Natural killer cell treated with Interleukin-12 subunit alpha and Interleukin-12 subunit beta and Interleukin-15 and Interleukin-18, amount 100 ng/mL, for 72 hours (primary cell): ENCODE data around the gene ROBO1. TPM values are rescaled to one million over a fixed set of nuclear protein-coding genes. Genes with fewer than 3 reads are reported as not detected.
"Not testable (repeated sequence)": the region's sequence is repeated elsewhere in the genome, so short reads cannot be mapped to it uniquely, and the experiment has no call there.

ENCODE experiments used
- ATAC-seq, 2 donors: fragments of 150-1000 bp; cut with Tn5 transposase in 1 of 2; sonication (Bioruptor Pico), chemical (Tn5 transposase) in 1 of 2; 2 replicates each; pipeline ENCODE4 v1.10.0; 2021
- DNase-seq: peaks from one replicate; pipeline ENCODE4 v3.0.0; 2022; ENCODE audit warnings: low spot score
- H3K27ac Mint-ChIP-seq, 2 donors: 1 replicate in 1 of 2; 2 replicates in 1 of 2; pipeline ENCODE4 v1.8.0; 2022; ENCODE audit warnings: mixed read lengths in 2 of 2, mild to moderate bottlenecking in 1 of 2, moderate library complexity in 1 of 2
- H3K27me3 Mint-ChIP-seq, 2 donors: 1 replicate in 1 of 2; 2 replicates in 1 of 2; pipeline ENCODE4 v1.8.0; 2022; ENCODE audit warnings: mixed read lengths in 2 of 2
- H3K36me3 Mint-ChIP-seq: one replicate; pipeline ENCODE4 v1.8.0; 2022; ENCODE audit warnings: mixed read lengths
- H3K4me1 Mint-ChIP-seq, 2 donors: 1 replicate in 1 of 2; 2 replicates in 1 of 2; pipeline ENCODE4 v1.8.0; 2022; ENCODE audit warnings: low read depth in 2 of 2, mixed read lengths in 2 of 2, mild to moderate bottlenecking in 1 of 2
- H3K4me3 Mint-ChIP-seq: one replicate; pipeline ENCODE4 v1.8.0; 2022; ENCODE audit warnings: mixed read lengths
- H3K9me3 Mint-ChIP-seq: 2 replicates; pipeline ENCODE4 v1.8.0; 2022; ENCODE audit warnings: mixed read lengths
- total RNA-seq, 2 donors: library from RNA; stranded (reverse); gene quantifications; one replicate each; pipeline ENCODE4 v1.2.3, GENCODE V29; 2022

ROBO1 gene
- total RNA-seq, 2 donors from 2014 or later = 0.05 TPM; not detected in 1

DNA sequence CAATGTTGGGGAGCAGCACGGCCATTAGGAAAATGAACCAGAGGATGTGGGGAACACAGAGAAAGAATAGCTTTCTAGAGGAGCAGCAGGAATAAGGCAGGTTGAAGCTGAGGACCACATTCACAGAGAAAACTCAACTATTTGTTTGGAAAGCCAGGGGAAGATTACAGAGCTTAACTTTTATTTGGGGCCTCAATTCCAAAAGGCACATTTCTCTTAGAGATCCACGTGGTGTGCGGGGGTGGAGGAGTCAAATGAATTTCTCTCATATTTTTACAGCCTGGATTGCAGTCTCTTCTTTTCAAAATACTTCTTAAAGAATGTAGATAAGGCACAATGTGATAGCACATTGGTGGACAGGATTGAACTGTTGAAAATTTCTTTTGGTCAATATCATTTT, 253.7 kb downstream of the ROBO1 start:
- H3K27ac Mint-ChIP-seq = no peak overlapping the region

DNA sequence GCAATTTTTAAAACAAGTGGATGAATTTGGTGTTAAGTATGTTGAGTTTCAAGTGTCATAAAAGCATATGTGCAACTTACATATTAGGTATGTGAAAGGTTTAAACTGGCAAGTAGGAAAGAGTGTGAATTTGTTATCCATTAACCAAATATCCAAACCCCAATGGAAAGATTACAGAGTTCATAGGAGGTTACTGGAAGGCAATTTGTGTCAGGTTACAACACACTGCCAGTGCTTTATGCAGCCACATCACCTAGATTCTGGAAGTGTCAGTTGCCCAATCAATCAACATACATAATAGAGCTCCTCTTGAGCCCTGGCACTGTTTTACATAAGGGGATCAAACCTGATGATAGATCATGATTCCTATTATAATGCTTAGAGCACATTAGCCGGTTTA, 261.0 kb downstream of the ROBO1 start:
- Mint-ChIP-seq H3K4me3 (no peak overlapping the region), H3K9me3 (peaks cover 2% of the 10 kb centered on the region), H3K36me3 (peaks cover 9% of the 10 kb centered on the region), H3K27me3 (no peaks in the 10 kb centered on the region), H3K27ac (no peak overlapping the region), H3K4me1 (no peaks in the 10 kb centered on the region)
- DNase-seq (no peak), ATAC-seq (no peak)

More for the DNA sequence above, 253.7 kb downstream of the ROBO1 start:
- H3K9me3 Mint-ChIP-seq = no peaks in the 10 kb centered on the region
- ATAC-seq = no peak
- H3K4me1 Mint-ChIP-seq = no peaks in the 10 kb centered on the region
- no peak overlapping the region for H3K4me3 Mint-ChIP-seq
- H3K36me3 Mint-ChIP-seq = no peaks in the 10 kb centered on the region
- DNase-seq = no peak
- no peaks in the 10 kb centered on the region for H3K27me3 Mint-ChIP-seq

DNA sequence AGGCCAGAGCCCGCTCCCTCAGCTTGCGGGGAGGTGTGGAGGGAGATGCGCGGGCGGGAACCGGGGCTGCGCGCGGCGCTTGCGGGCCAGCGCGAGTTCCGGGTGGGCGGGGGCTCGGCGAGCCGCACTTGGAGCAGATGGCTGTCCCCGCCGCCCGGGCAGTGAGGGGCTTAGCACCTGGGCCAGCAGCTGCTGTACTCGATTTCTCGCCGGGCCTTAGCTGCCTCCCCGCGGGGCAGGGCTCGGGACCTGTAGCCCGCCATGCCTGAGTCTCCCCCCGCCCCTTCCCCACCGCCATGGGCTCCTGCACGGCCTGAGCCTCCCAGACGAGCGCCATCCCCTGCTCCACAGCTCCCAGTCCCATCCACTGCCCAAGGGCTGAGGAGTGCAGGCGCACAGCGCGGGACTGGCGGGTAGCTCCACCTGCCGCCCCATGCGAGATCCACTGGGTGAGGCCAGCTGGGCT, 265.5 kb downstream of the ROBO1 start:
- not testable (repeated sequence) for H3K9me3 Mint-ChIP-seq

DNA sequence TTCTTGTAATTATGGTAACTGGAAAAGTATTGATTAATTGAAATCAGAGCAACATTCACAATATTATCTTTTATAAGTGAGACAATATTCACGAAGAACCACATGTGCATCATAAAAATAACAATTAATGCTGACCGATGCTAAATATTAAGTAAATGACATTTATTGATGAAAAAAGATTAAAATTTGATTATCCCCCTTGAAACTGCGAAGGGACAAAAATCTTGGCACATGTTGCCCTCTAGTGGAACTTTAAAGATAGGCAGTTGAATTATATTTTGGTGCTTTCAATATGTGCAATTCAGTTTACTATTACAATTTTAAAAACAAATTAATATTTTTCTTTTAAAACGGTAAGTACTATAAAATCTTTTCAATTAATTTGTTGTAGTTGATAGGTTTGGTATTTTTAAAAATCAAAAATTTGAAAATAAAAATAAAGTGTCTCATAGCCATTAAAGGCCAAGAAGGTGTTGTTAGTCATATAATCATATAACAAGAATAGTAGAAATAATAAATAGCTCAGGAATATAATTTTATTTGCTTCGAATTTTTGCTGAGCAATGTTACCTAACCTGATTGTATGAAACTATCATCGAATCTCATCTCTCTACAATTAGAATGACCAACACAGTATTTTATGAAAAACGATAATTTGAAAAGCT, 270.2 kb downstream of the ROBO1 start:
- ATAC-seq (no peak), DNase-seq (no peak)
- peaks cover 3% of the 10 kb centered on the region for H3K9me3 Mint-ChIP-seq
- no peaks in the 10 kb centered on the region for H3K4me1 Mint-ChIP-seq
- no peaks in the 10 kb centered on the region for H3K27me3 Mint-ChIP-seq
- H3K27ac Mint-ChIP-seq = no peak overlapping the region
- peaks cover 5% of the 10 kb centered on the region for H3K36me3 Mint-ChIP-seq
- H3K4me3 Mint-ChIP-seq = no peak overlapping the region

More for the DNA sequence above, 265.5 kb downstream of the ROBO1 start:
- H3K4me3 Mint-ChIP-seq, ATAC-seq, H3K4me1 Mint-ChIP-seq, H3K27me3 Mint-ChIP-seq, DNase-seq, H3K27ac Mint-ChIP-seq: not testable (repeated sequence)
- H3K36me3 Mint-ChIP-seq = peaks cover 14% of the 10 kb centered on the region

DNA sequence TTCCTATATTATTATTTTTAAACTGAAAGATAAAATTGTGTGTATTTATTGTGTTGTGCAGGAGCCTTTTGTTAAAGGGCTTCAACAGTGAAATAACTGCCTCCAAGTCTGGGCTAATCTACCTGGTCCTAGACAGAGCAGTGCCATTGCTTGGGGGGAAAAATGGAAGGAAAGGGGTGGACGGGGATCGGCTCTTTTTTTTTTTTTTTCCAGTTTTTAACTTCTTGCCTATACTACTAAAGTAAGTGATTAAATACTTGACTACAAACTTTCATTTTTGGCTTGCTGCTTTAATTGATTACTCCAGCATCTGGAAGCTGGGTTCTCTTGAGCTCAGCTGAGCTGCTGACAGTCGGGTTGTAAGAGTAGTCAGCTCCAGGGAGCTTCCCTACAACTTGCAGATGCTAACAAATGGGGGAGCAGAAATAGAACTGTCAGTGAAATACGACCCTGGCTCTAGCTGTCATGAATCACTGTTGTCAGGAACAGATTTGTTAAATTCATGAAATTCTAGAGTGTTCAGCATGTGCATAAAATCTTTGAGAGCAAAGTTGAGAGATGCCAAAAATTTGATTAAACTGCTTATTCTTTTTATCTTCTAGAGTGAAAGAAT, 276.7 kb downstream of the ROBO1 start:
- Mint-ChIP-seq H3K4me3 (no peak overlapping the region), H3K27ac (no peak overlapping the region), H3K27me3 (no peaks in the 10 kb centered on the region), H3K4me1 (no peaks in the 10 kb centered on the region), H3K9me3 (no peaks in the 10 kb centered on the region), H3K36me3 (no peaks in the 10 kb centered on the region)
- ATAC-seq (no peak), DNase-seq (no peak)

DNA sequence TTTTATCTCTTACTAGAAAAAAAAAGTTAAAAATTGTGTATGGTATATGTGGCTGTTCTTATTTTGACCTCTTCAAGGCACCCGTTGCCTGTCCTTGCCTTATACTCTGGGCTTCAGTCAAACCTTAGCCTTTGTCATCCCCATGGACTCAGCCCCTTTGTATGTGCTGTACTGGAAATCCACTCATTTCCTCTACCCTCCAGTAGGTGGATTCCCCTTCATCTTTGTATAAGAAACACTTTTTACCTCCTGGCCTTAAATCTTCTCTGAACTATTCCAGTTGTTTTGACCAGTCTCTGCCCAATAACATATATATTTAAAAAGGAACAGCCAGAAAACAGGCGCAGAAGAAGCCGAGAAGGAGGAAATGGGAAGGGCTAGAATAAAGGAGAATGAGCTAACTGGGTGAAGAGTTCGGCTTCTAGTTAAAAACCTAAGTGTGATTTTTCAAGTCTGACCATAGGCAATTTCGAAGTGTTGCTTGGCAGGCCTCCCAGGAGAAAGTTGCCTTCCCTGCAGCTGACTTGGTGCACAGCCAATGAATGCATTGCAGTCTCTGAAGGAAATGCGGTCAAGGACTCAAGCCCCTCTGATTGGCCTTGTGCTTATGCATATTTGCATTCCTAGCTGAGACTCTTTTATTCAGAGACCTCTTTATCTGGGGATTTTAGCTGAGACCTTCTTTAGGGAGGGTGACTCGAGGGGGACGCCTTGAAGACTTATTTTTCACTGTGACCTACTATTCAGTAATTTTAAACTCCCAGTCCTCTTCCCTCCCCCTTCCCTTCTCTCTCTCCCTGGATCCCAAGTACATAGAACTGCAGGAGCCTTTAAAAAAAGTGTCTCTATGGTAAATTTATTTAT, 277.4 kb downstream of the ROBO1 start:
- Mint-ChIP-seq H3K4me3 (no peak overlapping the region), H3K27me3 (no peaks in the 10 kb centered on the region), H3K27ac (no peak overlapping the region), H3K9me3 (no peaks in the 10 kb centered on the region), H3K4me1 (no peaks in the 10 kb centered on the region), H3K36me3 (no peaks in the 10 kb centered on the region)
- ATAC-seq = no peak
- no peak for DNase-seq

DNA sequence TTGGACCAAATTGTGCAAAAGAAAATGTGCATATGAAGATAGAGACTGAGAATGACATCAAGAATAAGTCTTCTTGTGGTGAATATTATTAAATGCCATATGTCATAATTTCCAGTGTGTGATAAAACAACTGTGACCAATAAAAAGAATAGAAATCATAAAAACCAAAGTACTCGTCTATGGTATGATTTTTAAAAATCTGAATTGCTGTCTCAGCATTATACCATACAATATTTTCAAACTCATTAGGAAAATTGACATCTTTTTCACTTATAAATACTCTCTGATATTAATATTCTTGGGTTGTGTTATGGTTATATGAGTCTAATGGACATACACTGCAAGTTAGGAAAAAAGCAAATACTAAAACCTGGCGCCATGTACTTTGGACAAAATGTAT, 279.4 kb downstream of the ROBO1 start:
- DNase-seq (no peak), ATAC-seq (no peak)
- Mint-ChIP-seq H3K9me3 (no peaks in the 10 kb centered on the region), H3K36me3 (no peaks in the 10 kb centered on the region), H3K4me1 (no peaks in the 10 kb centered on the region), H3K27ac (no peak overlapping the region), H3K27me3 (no peaks in the 10 kb centered on the region), H3K4me3 (no peak overlapping the region)

DNA sequence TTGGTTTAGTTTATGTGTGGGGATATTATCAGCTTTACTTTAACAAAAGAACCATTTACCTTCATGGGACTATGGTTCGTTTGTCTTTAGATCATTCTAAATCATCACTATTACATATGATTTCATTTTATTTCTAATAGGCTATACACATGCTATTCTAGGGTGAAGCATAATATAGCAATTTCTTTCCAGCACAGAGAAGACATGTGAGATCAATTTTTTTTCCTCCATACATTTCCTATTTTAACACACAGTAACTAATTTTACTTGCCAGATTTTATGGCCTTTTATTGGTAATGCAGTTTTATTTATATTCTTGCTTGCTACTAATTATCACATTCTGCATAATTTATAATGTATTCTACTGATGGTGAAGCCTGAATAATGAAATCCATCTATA, 287.1 kb downstream of the ROBO1 start:
- Mint-ChIP-seq H3K9me3 (peaks cover 8% of the 10 kb centered on the region), H3K27me3 (no peaks in the 10 kb centered on the region), H3K36me3 (no peaks in the 10 kb centered on the region), H3K27ac (no peak overlapping the region), H3K4me1 (no peaks in the 10 kb centered on the region), H3K4me3 (no peak overlapping the region)
- no peak for DNase-seq
- ATAC-seq = no peak

DNA sequence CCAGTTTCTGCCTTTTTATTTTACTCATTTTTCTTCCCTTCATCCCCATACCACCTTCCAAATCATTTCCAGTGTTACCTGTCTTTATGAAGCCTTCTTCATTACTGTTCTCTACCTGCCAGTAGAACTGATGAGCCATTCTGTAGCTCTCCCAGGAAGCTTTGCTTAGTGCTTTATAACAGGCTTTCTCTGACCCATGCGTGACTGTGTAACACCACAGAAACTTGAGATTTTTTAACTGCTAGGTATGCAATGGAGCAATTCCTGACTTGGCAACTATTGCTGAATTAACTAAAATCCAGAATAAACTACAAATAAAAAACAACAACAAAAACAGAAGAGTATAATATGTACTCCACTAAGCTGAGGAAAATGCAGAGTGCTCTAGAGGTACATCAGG, 289.2 kb downstream of the ROBO1 start:
- ATAC-seq = no peak
- H3K4me3 Mint-ChIP-seq = no peak overlapping the region

DNA sequence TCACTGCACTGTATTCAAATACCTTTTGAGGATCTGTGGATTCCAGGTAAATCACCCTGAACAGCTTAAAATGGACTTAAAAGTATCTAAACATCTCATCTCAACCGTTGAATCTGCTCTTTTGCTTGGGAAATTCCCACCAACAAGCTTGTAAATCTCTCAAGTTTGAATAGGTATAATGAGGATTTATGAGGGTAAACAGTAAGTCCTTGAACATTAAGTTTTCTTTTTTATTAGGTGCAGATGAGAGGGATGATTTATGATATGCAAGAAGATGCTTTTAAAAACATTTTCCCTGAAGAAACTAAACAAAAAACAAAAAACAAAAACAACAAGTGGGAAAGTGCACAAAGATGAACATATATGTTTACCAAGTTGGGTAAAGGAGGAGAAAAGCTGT, 290.6 kb downstream of the ROBO1 start:
- DNase-seq = no peak
- Mint-ChIP-seq H3K4me1 (no peaks in the 10 kb centered on the region), H3K9me3 (peaks cover 4% of the 10 kb centered on the region), H3K4me3 (no peak overlapping the region), H3K27me3 (no peaks in the 10 kb centered on the region), H3K27ac (no peak overlapping the region), H3K36me3 (no peaks in the 10 kb centered on the region)
- no peak for ATAC-seq

More for the DNA sequence above, 289.2 kb downstream of the ROBO1 start:
- H3K9me3 Mint-ChIP-seq = peaks cover 8% of the 10 kb centered on the region
- no peaks in the 10 kb centered on the region for H3K27me3 Mint-ChIP-seq
- H3K36me3 Mint-ChIP-seq = no peaks in the 10 kb centered on the region
- no peak for DNase-seq
- H3K4me1 Mint-ChIP-seq = no peaks in the 10 kb centered on the region
- no peak overlapping the region for H3K27ac Mint-ChIP-seq

DNA sequence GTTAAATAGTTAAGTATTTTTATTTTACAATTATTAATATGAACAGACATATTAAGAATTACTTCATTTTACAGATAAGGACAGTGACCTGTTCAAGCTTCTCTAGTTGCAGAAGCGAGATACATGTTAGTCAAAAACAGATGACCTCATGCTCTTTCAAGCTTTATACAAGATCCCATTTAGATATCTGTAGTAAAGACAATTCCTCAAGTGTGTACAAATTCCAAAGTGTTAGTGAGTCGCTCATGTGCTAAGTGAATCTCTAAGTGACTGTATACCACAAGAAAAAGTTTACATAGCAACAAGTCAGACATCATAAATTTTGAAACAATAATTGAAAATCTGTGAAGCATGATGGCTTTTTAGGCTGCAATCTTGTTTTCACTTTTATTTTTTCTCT, 293.8 kb downstream of the ROBO1 start:
- peaks cover 6% of the 10 kb centered on the region for H3K9me3 Mint-ChIP-seq
- no peak for DNase-seq
- no peak overlapping the region for H3K27ac Mint-ChIP-seq
- no peaks in the 10 kb centered on the region for H3K27me3 Mint-ChIP-seq
- H3K4me3 Mint-ChIP-seq = no peak overlapping the region
- no peaks in the 10 kb centered on the region for H3K4me1 Mint-ChIP-seq
- ATAC-seq = no peak
- peaks cover 2% of the 10 kb centered on the region for H3K36me3 Mint-ChIP-seq

DNA sequence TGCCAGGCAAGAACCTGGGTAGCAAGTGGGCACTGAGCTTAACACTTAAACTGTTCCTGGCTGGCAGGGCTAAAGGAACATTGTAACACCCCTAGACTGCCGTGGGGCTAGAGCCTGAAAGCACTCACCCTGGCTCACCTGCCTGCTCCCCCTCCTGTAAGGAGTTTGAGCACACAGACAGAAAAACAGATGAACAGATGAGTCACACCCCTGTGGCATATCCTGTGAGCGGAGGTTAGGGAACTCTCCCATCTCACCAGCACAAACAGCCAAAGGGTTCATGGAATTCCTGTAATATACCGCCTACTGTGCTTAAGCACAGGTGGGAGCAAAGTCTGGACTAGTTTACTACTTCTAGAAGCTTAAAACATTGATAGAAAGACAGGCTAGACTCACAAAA, 300.1 kb downstream of the ROBO1 start:
- DNase-seq (no peak), ATAC-seq (no peak)
- H3K27ac Mint-ChIP-seq = no peak overlapping the region
- H3K4me1 Mint-ChIP-seq = no peaks in the 10 kb centered on the region
- no peak overlapping the region for H3K4me3 Mint-ChIP-seq
- peaks cover 14% of the 10 kb centered on the region for H3K9me3 Mint-ChIP-seq
- H3K27me3 Mint-ChIP-seq = no peaks in the 10 kb centered on the region
- peaks cover 6% of the 10 kb centered on the region for H3K36me3 Mint-ChIP-seq

DNA sequence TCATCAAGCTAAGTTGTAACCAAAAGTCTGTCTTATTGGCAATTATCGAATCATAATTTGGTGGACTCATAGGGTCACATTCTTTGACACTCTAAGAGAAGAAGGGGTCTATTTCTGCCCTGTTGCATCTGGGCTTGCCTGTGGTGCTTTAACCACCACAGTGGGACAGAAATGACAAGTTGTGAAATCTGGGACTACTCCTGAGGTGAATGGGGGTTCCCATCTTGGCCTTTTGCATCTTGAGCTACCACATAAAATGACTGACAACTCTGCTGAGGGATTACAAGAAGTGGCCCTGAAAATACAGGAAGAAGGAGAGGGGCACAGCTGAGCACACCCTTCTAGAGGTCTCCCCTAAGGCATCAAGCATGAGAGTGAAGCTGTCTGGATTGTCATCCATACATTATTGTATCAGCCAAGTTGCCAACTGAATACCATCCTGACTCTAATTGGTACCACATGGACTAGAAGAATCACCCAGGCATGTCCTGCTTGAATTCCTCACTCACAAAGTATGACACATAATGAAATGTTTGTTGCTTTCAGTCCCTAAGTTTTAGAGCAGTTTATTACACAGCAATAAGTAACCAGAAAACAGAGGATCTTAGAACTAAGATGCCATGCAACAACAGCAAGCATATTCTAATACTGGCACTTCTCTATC, 306.5 kb downstream of the ROBO1 start:
- H3K27me3 Mint-ChIP-seq = no peaks in the 10 kb centered on the region
- ATAC-seq = no peak
- no peaks in the 10 kb centered on the region for H3K36me3 Mint-ChIP-seq

DNA sequence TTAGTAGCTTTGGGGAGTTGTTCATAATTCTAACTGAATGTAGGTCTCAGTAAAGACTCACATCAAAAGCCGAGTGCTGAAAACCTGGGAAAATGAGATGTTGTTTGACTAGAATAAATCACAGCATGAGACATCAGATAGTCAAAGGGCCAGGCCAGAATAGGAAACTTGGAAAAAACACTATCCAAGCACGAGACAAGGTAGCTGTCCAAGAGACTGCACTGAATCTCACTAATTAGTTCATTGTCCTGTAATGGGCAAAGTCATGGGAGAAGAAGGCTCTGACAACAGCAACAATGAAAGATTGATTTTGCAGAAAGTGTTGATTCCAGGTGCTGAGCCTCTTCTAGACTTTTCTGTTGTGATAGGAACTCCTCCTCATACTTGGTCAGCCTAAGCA, 314.2 kb downstream of the ROBO1 start:
- ATAC-seq (no peak), DNase-seq (no peak)
- Mint-ChIP-seq H3K27ac (no peak overlapping the region), H3K4me1 (no peaks in the 10 kb centered on the region), H3K27me3 (no peaks in the 10 kb centered on the region), H3K9me3 (peaks cover 19% of the 10 kb centered on the region), H3K4me3 (no peak overlapping the region), H3K36me3 (no peaks in the 10 kb centered on the region)

More for the DNA sequence above, 306.5 kb downstream of the ROBO1 start:
- H3K9me3 Mint-ChIP-seq = peaks cover 11% of the 10 kb centered on the region
- no peak overlapping the region for H3K4me3 Mint-ChIP-seq
- no peak for DNase-seq
- H3K4me1 Mint-ChIP-seq = no peaks in the 10 kb centered on the region
- H3K27ac Mint-ChIP-seq = no peak overlapping the region
